Astrocyte (in vitro differentiated cells and primary cell): ENCODE results near the gene LMNTD2. TPM values are rescaled to one million over a fixed set of nuclear protein-coding genes. Genes with fewer than 3 reads are reported as not detected.

Source experiments
- DNase-seq: peaks from one replicate; pipeline ENCODE4 v3.0.0-alpha.2; 2010; ENCODE audit warnings: low read depth
- FAIRE-seq: peaks from 2 replicates; lab custom pipeline; 2011; peaks lifted over from hg19 to GRCh38; lab: Jason Lieb, UNC
- H2AFZ ChIP-seq: 2 replicates; pipeline ENCODE4 v1.6.0; 2012; ENCODE audit warnings: low read depth, low read length, inconsistent platforms
- H3K27ac ChIP-seq: 2 replicates; pipeline ENCODE4 v1.5.1; 2011; ENCODE audit warnings: low read depth, low read length, inconsistent platforms
- H3K27me3 ChIP-seq: 2 replicates; pipeline ENCODE4 v1.6.0; 2011; ENCODE audit warnings: low read length, inconsistent platforms; ENCODE audit not compliant: insufficient read depth
- H3K36me3 ChIP-seq: 2 replicates; pipeline ENCODE4 v1.5.1; 2011; ENCODE audit warnings: low read length, inconsistent platforms; ENCODE audit not compliant: insufficient read depth
- H3K4me1 ChIP-seq: 2 replicates; pipeline ENCODE4 v1.5.1; 2011; ENCODE audit warnings: low read length, inconsistent platforms; ENCODE audit not compliant: insufficient read depth
- H3K4me2 ChIP-seq: 2 replicates; pipeline ENCODE4 v1.6.0; 2012; ENCODE audit warnings: low read length, inconsistent platforms
- H3K4me3 ChIP-seq: 2 replicates; pipeline ENCODE4 v1.5.1; 2011; ENCODE audit warnings: low read depth, mild to moderate bottlenecking, low read length, inconsistent platforms; ENCODE audit not compliant: insufficient read depth
- H3K79me2 ChIP-seq: 2 replicates; pipeline ENCODE4 v1.6.0; 2012; ENCODE audit warnings: mild to moderate bottlenecking, low read length, inconsistent platforms; ENCODE audit not compliant: insufficient read depth
- H3K9ac ChIP-seq: 2 replicates; pipeline ENCODE4 v1.6.0; 2012; ENCODE audit warnings: mild to moderate bottlenecking, low read length, inconsistent platforms
- H3K9me3 ChIP-seq: 2 replicates; pipeline ENCODE4 v1.5.1; 2012; ENCODE audit warnings: low read depth, mild to moderate bottlenecking, low read length, inconsistent platforms; ENCODE audit not compliant: insufficient read depth
- H4K20me1 ChIP-seq: 2 replicates; pipeline ENCODE4 v1.6.0; 2012; ENCODE audit warnings: low read length, inconsistent platforms; ENCODE audit not compliant: insufficient read depth
- H3K27ac Mint-ChIP-seq: one replicate; pipeline ENCODE4 v1.8.0; 2021; ENCODE audit warnings: mild to moderate bottlenecking, mixed read lengths; ENCODE audit not compliant: unreplicated experiment
- H3K27me3 Mint-ChIP-seq: one replicate; pipeline ENCODE4 v1.8.0; 2021; ENCODE audit warnings: low read depth, mixed read lengths; ENCODE audit not compliant: unreplicated experiment
- H3K36me3 Mint-ChIP-seq: one replicate; pipeline ENCODE4 v1.8.0; 2021; ENCODE audit warnings: low read depth, mixed read lengths; ENCODE audit not compliant: unreplicated experiment
- H3K4me1 Mint-ChIP-seq: one replicate; pipeline ENCODE4 v1.8.0; 2021; ENCODE audit warnings: low read depth, mixed read lengths; ENCODE audit not compliant: unreplicated experiment
- H3K4me3 Mint-ChIP-seq: one replicate; pipeline ENCODE4 v1.8.0; 2021; ENCODE audit warnings: mild to moderate bottlenecking, moderate library complexity, mixed read lengths; ENCODE audit not compliant: unreplicated experiment
- H3K9me3 Mint-ChIP-seq: one replicate; pipeline ENCODE4 v1.8.0; 2021; ENCODE audit warnings: mild to moderate bottlenecking, mixed read lengths; ENCODE audit not compliant: unreplicated experiment
- EZH2 ChIP-seq: IDR thresholded peaks from 2 replicates; pipeline ENCODE4 v1.6.1; 2012; ENCODE audit warnings: mild to moderate bottlenecking, low read length, inconsistent platforms; ENCODE audit not compliant: insufficient read depth
- total RNA-seq: library from RNA; stranded (reverse); gene quantifications from 2 replicates; pipeline ENCODE4 v1.2.1, GENCODE V29; 2021
- TF ChIP-seq, protein P1 (sequence below): IDR thresholded peaks from 2 replicates; pipeline ENCODE4 v1.5.1; 2011; ENCODE audit warnings: low read depth, mild to moderate bottlenecking, inconsistent platforms, low read length, moderate library complexity; ENCODE audit not compliant: insufficient read depth

Gene LMNTD2
- total RNA-seq, 1 donor from 2014 or later = 2.8 TPM

GRCh38 chr11:563812-564578 lies 3.5 kb upstream of the LMNTD2 start:
- Histone ChIP-seq H3K4me1 (peaks cover 11% of the 10 kb centered on the region), H4K20me1 (no peaks in the 10 kb centered on the region), H3K9ac (no peak overlapping the region), H3K9me3 (no peaks in the 10 kb centered on the region), H3K4me2 (no peak overlapping the region), H2AFZ (no peak overlapping the region), H3K27me3 (peaks cover 5% of the 10 kb centered on the region), H3K79me2 (no peaks in the 10 kb centered on the region), H3K27ac (no peak overlapping the region), H3K4me3 (no peak overlapping the region), H3K36me3 (no peaks in the 10 kb centered on the region)
- Mint-ChIP-seq H3K36me3 (peaks cover 9% of the 10 kb centered on the region), H3K9me3 (peaks cover 2% of the 10 kb centered on the region), H3K27me3 (no peaks in the 10 kb centered on the region), H3K4me1 (peaks cover 7% of the 10 kb centered on the region), H3K4me3 (no peak overlapping the region), H3K27ac (no peak overlapping the region)
- no peak for TF ChIP-seq EZH2
- TF ChIP-seq, protein P1, sequence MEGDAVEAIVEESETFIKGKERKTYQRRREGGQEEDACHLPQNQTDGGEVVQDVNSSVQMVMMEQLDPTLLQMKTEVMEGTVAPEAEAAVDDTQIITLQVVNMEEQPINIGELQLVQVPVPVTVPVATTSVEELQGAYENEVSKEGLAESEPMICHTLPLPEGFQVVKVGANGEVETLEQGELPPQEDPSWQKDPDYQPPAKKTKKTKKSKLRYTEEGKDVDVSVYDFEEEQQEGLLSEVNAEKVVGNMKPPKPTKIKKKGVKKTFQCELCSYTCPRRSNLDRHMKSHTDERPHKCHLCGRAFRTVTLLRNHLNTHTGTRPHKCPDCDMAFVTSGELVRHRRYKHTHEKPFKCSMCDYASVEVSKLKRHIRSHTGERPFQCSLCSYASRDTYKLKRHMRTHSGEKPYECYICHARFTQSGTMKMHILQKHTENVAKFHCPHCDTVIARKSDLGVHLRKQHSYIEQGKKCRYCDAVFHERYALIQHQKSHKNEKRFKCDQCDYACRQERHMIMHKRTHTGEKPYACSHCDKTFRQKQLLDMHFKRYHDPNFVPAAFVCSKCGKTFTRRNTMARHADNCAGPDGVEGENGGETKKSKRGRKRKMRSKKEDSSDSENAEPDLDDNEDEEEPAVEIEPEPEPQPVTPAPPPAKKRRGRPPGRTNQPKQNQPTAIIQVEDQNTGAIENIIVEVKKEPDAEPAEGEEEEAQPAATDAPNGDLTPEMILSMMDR = no peak
- DNase-seq (no peak), FAIRE-seq (no peak)

- no peaks in the 10 kb centered on the region for H4K20me1 ChIP-seq
- no peak overlapping the region for H3K4me2 ChIP-seq
- no peak overlapping the region for H3K4me3 ChIP-seq
- FAIRE-seq (no peak), DNase-seq (no peak)
- peaks cover 2% of the 10 kb centered on the region for H3K9me3 Mint-ChIP-seq
- H3K27ac Mint-ChIP-seq = no peak overlapping the region
- TF ChIP-seq EZH2 = no peak
- TF ChIP-seq, protein P1 = no peak
- peaks cover 9% of the 10 kb centered on the region for H3K36me3 Mint-ChIP-seq
- H3K27ac ChIP-seq = no peak overlapping the region
- peaks cover 8% of the 10 kb centered on the region for H3K4me1 ChIP-seq
- H3K9ac ChIP-seq = no peak overlapping the region
- H3K36me3 ChIP-seq = no peaks in the 10 kb centered on the region
- peaks cover 7% of the 10 kb centered on the region for H3K4me1 Mint-ChIP-seq
- no peaks in the 10 kb centered on the region for H3K9me3 ChIP-seq
- H3K79me2 ChIP-seq = no peaks in the 10 kb centered on the region
- no peaks in the 10 kb centered on the region for H3K27me3 Mint-ChIP-seq
- no peak overlapping the region for H3K4me3 Mint-ChIP-seq
- no peak overlapping the region for H2AFZ ChIP-seq
- H3K27me3 ChIP-seq = peaks cover 5% of the 10 kb centered on the region
Observed at GRCh38 chr11:563066-563811, 2.7 kb upstream of the LMNTD2 start.
